Occipital lobe (tissue), 2 donors: ENCODE measurements around the gene SLC39A7. TPM values are rescaled to one million over a fixed set of nuclear protein-coding genes. Genes with fewer than 3 reads are reported as not detected.
"Not testable (repeated sequence)": the region's sequence is repeated elsewhere in the genome, so short reads cannot be mapped to it uniquely, and the experiment has no call there.

ENCODE experiments used
- DNase-seq: peaks from one replicate; lab custom pipeline; 2025; lab: John Stamatoyannopoulos, UW
- total RNA-seq: library from RNA; depleted of rRNA; stranded (reverse); fragments of >200 nt; gene quantifications from one replicate; pipeline ENCODE4 v1.2.3, GENCODE V29; 2014

SLC39A7 gene
- total RNA-seq, 1 donor from 2014 or later = 34.8 TPM

DNA sequence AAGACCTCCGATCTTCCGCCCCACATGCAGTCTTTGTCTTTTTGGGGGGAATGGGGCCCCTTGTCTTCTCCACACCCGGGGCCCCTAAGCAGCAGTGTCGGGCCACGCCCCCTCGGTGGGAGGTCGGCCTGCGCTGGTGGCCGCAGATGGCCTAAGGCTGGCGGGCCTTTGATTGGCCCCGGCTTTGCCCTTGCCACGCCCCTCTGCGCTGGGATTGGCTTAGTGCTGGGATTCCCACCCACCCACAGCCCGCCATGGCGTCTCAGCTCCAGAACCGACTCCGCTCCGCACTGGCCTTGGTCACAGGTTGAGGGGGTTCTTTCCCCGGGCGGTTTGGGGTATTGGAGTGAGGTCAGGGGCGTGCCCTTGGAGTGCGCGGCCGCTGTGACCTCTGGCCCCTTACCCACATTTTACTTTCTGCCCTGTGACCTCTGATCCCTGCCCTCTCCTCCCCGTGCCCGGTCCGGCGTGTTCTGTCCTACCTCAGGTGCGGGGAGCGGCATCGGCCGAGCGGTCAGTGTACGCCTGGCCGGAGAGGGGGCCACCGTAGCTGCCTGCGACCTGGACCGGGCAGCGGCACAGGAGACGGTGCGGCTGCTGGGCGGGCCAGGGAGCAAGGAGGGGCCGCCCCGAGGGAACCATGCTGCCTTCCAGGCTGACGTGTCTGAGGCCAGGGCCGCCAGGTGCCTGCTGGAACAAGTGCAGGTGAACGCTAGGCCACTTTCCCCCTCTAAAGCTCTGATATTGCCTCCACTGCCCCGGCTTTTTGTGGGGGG lies 3.9 kb downstream of the SLC39A7 start, which contains the start of gene HSD17B8:
Gene HSD17B8 (plus strand): TSS at position 241 of the 776 bp plus-strand sequence. CDS start 14 bp downstream, at position 255.
- DNase-seq = peak; percentile 87

DNA sequence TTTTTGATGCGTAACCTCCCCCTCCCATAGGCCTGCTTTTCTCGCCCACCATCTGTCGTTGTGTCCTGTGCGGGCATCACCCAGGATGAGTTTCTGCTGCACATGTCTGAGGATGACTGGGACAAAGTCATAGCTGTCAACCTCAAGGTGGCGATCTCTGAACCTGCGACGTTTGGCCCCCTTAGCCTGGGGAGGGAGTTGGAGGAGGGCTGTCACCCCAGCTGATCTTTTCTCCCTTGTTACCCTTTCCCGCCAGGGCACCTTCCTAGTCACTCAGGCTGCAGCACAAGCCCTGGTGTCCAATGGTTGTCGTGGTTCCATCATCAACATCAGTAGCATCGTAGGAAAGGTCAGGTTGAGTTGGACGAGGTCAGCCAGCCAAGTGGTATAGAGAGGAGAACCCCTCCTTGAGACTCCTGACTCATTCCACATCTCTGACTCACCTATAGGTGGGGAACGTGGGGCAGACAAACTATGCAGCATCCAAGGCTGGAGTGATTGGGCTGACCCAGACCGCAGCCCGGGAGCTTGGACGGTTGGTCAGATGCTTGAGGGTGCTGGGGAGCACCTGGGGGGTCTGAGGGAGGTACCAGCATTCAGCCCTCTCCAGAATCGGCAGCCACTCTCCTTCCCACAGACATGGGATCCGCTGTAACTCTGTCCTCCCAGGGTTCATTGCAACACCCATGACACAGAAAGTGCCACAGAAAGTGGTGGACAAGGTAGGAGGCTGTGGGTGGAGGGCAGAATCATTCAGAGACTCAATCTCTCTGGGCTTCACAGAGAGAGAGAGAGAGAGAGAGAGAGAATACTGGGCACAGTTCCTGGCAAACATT lies 4.7 kb downstream of the SLC39A7 start:
- DNase-seq = no peak

GRCh38 chr6:33206027-33206863 lies 5.6 kb downstream of the SLC39A7 start:
- DNase-seq = no peak

DNA sequence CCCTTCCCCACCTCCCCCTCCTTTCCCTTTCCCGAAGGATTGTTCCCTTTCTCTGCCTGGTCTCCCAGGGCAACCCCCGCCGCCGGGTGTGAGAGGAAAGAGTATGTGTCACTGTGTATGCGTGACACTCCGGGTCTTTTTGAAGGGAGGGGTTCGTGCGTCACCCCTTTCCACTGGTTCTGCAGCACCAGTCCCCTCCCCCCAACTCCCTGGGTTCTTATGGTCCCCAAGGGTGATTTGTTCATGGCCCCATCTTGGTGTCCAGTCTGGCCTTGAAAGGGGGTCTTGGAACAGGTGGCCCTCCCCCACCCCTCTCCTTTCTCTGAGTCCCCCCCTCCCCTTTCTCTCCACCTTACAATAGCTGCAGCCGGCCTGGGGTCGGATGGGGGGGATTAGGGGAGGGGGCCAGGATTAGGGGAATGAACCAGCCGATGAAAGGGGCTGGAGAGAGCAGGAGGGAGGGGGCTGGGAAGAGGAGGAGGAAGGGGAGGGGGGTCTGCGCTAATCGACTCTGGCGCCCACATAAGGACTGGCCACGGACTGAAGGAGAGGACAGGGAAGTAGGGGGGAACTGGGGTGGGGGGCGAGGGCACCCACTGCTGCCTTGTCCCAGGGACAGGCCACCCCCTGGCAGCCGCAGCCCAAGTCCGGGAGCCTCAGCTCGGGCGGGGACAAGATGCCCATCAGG lies 6.3 kb downstream of the SLC39A7 start:
- DNase-seq = peak; percentile 26

DNA sequence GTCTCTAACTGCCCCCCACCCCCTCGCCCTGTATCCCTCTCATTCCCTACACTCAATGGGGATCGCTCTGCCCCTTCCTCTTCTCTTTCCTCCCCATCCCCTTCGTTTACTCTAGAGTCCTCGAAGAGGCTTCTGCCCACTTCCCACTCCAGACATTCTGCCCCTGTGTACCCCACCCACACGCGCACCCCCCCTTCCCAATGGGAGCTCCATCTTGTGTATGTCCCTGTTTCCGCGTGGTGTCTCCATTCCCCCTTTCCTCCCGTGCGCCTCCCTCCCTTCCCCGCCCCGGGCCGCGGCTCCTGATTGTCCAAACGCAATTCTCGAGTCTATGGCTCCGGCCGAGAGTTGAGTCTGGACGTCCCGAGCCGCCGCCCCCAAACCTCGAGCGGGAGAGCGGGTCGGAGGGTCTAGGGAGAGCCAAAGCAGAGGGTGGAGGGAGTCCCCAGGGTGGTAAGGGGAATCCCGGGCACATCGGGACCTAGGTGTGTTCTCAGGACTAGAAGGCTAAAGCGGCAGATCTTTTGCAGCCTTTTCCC lies 7.0 kb downstream of the SLC39A7 start:
- DNase-seq = no peak

- DNase-seq = peak; percentile 79
These were observed 7.7 kb downstream of the SLC39A7 start, which contains the start of gene RING1 for GRCh38 chr6:33208091-33208967. Gene RING1, plus strand, starts transcription at chr6:33208500. Its CDS starts 323 bp downstream, at chr6:33208823.

- DNase-seq = no peak
These were observed 9.2 kb downstream of the SLC39A7 start for GRCh38 chr6:33209856-33210255.

DNA sequence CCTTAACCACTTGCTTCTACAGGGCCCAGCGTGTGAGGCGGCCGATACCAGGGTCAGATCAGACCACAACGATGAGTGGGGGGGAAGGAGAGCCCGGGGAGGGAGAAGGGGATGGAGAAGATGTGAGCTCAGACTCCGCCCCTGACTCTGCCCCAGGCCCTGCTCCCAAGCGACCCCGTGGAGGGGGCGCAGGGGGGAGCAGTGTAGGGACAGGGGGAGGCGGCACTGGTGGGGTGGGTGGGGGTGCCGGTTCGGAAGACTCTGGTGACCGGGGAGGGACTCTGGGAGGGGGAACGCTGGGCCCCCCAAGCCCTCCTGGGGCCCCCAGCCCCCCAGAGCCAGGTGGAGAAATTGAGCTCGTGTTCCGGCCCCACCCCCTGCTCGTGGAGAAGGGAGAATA lies 10.5 kb downstream of the SLC39A7 start:
- no peak for DNase-seq

- no peak for DNase-seq
These were observed 11.2 kb downstream of the SLC39A7 start for GRCh38 chr6:33211666-33212422.

DNA sequence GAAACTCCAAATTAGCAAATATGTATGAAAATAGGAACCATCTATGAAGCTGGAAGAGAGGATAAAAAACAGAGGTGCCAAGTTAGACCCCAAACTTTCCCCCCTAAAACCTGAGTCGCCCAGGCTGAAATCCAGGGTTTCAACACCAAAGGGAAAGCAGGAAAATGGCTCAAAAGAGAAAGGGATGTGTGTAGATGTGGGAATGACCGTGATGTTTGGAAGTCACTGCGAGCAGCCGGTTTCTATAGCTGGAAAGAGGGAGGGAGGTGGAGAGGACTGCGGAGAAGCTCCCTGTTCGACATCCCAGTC lies 12.1 kb downstream of the SLC39A7 start:
- no peak for DNase-seq

GRCh38 chr6:33213166-33213988 lies 12.7 kb downstream of the SLC39A7 start:
- no peak for DNase-seq

DNA sequence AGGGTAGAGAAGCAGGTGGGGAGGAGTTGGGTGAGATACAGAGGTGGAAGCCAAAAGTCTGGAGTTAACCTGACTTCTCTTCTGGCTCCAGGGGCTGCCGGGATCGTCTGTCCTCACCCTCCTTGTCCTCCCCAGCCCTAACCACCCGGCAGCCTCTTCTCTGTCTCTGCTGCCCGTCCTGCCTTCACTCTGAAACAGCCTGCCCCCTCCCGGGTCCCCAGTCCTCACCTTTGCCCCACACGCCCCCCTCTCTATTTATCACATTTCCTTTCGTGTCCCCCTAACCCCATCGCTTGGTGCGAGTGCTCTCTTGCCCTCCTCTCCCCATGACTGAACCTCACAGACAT lies 13.3 kb downstream of the SLC39A7 start:
- no peak for DNase-seq

GRCh38 chr6:33215271-33216116 lies 14.8 kb downstream of the SLC39A7 start:
- DNase-seq = no peak

DNA sequence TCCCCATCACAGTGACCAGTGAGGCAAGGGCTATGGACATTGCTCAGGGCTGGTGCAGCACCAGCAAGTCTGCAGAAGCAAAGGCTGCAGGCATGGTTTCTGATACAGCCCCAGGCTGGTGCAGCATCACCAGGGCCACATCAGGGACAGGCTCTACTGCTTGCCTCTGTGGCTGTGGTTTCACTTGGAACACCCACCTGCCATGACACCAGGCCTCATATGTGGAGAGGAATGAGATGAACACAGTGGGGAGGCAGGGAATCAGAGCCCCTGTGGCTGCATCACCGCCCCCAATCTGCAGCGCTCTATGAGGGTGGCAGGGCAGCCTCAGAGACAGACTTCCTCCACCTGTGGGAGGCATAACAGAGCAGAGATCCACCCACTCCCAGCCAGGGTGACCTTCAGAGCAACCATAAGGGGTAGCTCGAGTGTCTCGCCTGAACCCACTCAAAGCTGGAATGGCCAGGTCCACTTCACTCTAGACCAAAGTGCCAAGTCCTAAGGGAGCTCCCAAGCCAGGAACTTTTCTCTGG lies 15.5 kb downstream of the SLC39A7 start:
- no peak for DNase-seq

GRCh38 chr6:33217246-33217645 lies 16.6 kb downstream of the SLC39A7 start:
- DNase-seq = no peak

DNA sequence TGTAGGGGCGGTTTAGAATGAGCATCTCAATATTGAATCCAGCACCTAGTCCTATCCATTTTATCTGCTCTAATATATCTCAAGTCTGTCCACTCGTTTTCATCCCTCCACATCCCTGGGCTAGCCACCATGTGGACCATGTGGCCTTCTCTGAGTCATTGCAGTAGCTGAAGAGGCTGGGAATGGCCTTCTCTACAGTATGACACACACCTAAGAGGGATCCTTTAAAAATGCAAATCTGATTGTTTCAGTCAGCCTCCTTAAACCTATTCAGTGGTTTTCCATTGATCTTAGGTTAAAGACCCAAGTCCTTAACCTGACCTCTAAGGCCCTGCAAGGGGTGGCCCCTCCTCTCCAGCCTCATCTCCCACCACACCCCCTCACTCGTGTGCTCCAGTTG lies 17.0 kb downstream of the SLC39A7 start:
- no peak for DNase-seq

DNA sequence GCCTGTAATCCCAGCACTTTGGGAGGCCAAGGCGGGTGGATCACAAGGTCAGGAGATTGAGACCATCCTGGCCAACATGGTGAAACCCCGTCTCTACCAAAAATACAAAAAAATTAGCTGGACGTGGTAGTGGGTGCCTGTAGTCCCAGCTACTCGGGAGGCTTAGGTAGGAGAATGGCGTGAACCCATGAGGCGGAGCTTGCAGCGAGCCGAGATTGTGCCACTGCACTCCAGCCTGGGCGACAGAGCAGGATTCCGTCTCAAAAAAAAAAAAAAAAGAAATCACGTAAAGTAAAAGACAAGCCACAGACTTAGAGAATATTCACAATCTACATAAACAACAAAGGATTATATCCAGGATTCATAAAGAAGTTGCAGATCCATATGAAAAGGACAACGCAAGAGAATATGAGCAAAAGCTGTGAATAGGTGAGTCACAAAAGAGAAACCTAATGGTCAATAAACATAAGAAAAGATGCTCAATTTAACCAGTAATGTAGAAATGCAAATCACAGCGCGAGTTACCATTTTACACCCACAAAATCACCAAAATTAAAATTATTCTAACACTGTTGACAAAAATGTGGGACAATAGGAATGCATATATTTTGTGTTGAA lies 25.9 kb downstream of the SLC39A7 start:
- not testable (repeated sequence) for DNase-seq
